ENCODE results near the gene IGIP.

DNA sequence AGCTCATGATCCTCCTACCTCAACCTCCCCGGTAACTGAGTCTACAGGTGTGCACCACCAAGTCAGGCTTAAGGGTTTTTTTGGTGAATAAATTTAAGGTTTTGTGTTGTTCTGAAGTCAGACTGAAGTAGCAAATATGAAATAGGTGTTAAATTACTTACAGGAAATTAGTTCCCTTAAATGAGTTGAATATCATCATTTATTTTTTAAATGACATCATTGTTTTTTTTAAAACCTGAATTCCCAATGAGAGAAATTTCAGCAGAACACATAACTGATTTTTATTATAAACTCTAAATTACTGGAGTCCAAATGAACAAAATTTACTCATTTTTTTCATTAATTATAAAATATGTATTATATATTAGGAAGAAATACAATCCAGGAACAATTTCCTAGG is 49.6 kb upstream of the IGIP start:
- no peak for TF ChIP-seq CTCF (IDR thresholded peaks at IDR 0.05; ENCODE audit: low read depth, low read length, poor library complexity, severe bottlenecking)
- TF ChIP-seq EZH2phosphoT487 (IDR thresholded peaks at IDR 0.05; ENCODE audit: borderline replicate concordance, low read length) = no peak

Measured in DOHH2 (cell line).